Renal cortical epithelial cell (primary cell): Measurements from ENCODE around the gene MEIS1. TPM values are rescaled to one million over a fixed set of nuclear protein-coding genes. Genes with fewer than 3 reads are reported as not detected.
A peak's percentile ranks its signal among the peaks of the same experiment; 100 is the strongest.

ENCODE experiments used
- DNase-seq: peaks from one replicate; pipeline ENCODE4 v3.0.0-alpha.2; 2011; ENCODE audit warnings: low read depth
- total RNA-seq: library from RNA; depleted of rRNA; stranded (reverse); fragments of >200 nt; gene quantifications from 2 replicates; pipeline ENCODE4 v1.2.3, GENCODE V29; 2014

Gene MEIS1
- total RNA-seq, 1 donor from 2014 or later, result 1.8 TPM

GRCh38 chr2:66431846-66432587, 2.9 kb upstream of the MEIS1 start:
- no peak for DNase-seq

GRCh38 chr2:66432801-66433694, 1.9 kb upstream of the MEIS1 start:
- peak; percentile 84 for DNase-seq

- DNase-seq, result no peak
These were observed 1.3 kb upstream of the MEIS1 start for GRCh38 chr2:66433695-66433944.

GRCh38 chr2:66433945-66434678, 813 bp upstream of the MEIS1 start:
- peak; percentile 33 for DNase-seq

- DNase-seq, result no peak
These were observed 587 bp downstream of the MEIS1 start for GRCh38 chr2:66435549-66435875.

GRCh38 chr2:66435963-66436362, 1.0 kb downstream of the MEIS1 start:
- no peak for DNase-seq

- no peak for DNase-seq
These were observed 1.7 kb downstream of the MEIS1 start for GRCh38 chr2:66436581-66437001.

- DNase-seq, result no peak
These were observed 2.3 kb downstream of the MEIS1 start for GRCh38 chr2:66437109-66437690.

- DNase-seq, result no peak
These were observed 3.0 kb downstream of the MEIS1 start for GRCh38 chr2:66437691-66438497.

GRCh38 chr2:66438498-66438833, 3.5 kb downstream of the MEIS1 start:
- DNase-seq, result no peak

- no peak for DNase-seq
These were observed 4.2 kb downstream of the MEIS1 start for GRCh38 chr2:66438891-66439811.

- no peak for DNase-seq
These were observed 5.1 kb downstream of the MEIS1 start for GRCh38 chr2:66439812-66440542.

GRCh38 chr2:66440708-66441497, 6.0 kb downstream of the MEIS1 start:
- no peak for DNase-seq

- no peak for DNase-seq
These were observed 6.8 kb downstream of the MEIS1 start for GRCh38 chr2:66441581-66442320.

GRCh38 chr2:66442516-66443185, 7.7 kb downstream of the MEIS1 start:
- no peak for DNase-seq

GRCh38 chr2:66443186-66443978, 8.5 kb downstream of the MEIS1 start:
- DNase-seq, result no peak
